ENCODE data around the gene BMAL1.

- no peak for TF ChIP-seq POLR2A (IDR thresholded peaks at IDR 0.05)
- TF ChIP-seq CTCF (IDR thresholded peaks at IDR 0.05), result no peak
Measured at GRCh38 chr11:13303668-13304649, 26.4 kb downstream of the BMAL1 start.

Measured in thyroid gland (tissue), 4 donors.